Measurements from ENCODE around the gene NSA2.

The NSA2 gene

GRCh38 chr5:74816875-74817274 is 49.8 kb downstream of the NSA2 start:
- DNase-seq (ENCODE audit: low read depth) = no peak

GRCh38 chr5:74822288-74822687 is 55.2 kb downstream of the NSA2 start:
- no peak for DNase-seq (ENCODE audit: low read depth)

- no peak for DNase-seq (ENCODE audit: low read depth)
Observed at GRCh38 chr5:74829413-74829812, 62.4 kb downstream of the NSA2 start.

Data from activated gamma-delta T cell treated with anti-CD3 and anti-CD28 coated beads, Interleukin-2, amount 50 U/mL, for 16 hours (primary cell).